ENCODE data around the gene CRLF2.

DNA sequence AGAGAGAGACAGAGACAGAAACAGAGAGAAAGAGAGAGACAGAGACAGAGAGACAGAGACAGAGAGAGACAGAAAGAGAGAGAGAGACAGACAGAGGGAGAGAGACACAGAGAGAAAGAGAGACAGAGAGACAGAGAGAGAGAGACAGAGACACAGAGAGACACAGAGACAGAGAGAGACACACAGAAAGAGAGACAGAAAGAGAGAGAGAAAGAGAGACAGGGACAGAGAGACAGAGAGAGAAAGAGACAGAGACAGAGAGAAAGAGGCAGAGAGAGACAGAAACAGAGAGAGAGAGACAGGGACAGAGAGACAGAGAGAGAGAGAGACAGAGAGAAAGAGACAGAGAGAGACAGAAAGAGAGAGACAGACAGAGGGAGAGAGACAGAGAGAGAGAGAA, 52.9 kb downstream of the CRLF2 start:
- TF ChIP-seq, protein P1, sequence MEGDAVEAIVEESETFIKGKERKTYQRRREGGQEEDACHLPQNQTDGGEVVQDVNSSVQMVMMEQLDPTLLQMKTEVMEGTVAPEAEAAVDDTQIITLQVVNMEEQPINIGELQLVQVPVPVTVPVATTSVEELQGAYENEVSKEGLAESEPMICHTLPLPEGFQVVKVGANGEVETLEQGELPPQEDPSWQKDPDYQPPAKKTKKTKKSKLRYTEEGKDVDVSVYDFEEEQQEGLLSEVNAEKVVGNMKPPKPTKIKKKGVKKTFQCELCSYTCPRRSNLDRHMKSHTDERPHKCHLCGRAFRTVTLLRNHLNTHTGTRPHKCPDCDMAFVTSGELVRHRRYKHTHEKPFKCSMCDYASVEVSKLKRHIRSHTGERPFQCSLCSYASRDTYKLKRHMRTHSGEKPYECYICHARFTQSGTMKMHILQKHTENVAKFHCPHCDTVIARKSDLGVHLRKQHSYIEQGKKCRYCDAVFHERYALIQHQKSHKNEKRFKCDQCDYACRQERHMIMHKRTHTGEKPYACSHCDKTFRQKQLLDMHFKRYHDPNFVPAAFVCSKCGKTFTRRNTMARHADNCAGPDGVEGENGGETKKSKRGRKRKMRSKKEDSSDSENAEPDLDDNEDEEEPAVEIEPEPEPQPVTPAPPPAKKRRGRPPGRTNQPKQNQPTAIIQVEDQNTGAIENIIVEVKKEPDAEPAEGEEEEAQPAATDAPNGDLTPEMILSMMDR (IDR thresholded peaks at IDR 0.05), result no peak
- no peak for TF ChIP-seq POLR2A (IDR thresholded peaks at IDR 0.05)

Measured in lower leg skin (tissue), 3 donors.